Neural cell (in vitro differentiated cells): ENCODE measurements around the gene SUCLG2.

ENCODE experiments used
- EP300 ChIP-seq: fragments of 450-650 bp; conservative IDR thresholded peaks from 2 replicates; pipeline ENCODE4 v1.6.1; 2014; ENCODE audit warnings: antibody characterized with exemption, mild to moderate bottlenecking, moderate library complexity; ENCODE audit not compliant: poor library complexity, severe bottlenecking
- EZH2 ChIP-seq: fragments of 200-600, 300-800 bp; shearing (Covaris generic), sonication (generic); IDR thresholded peaks from 2 replicates; pipeline ENCODE4 v1.6.1; 2014; ENCODE audit warnings: antibody characterized with exemption, low read length, borderline replicate concordance, mild to moderate bottlenecking; ENCODE audit not compliant: insufficient read depth, poor library complexity, severe bottlenecking
- MXI1 ChIP-seq: fragments of 450-650 bp; conservative IDR thresholded peaks from 2 replicates; pipeline ENCODE4 v1.6.1; 2014; ENCODE audit warnings: antibody characterized with exemption, mild to moderate bottlenecking; ENCODE audit not compliant: poor library complexity, severe bottlenecking
- POLR2AphosphoS5 ChIP-seq: IDR thresholded peaks from 2 replicates; pipeline ENCODE4 v1.6.1; 2012
- RAD21 ChIP-seq: fragments of 450-650 bp; conservative IDR thresholded peaks from 2 replicates; pipeline ENCODE4 v1.6.1; 2014; ENCODE audit warnings: antibody characterized with exemption, mild to moderate bottlenecking, moderate library complexity
- TAF1 ChIP-seq: IDR thresholded peaks from 2 replicates; pipeline ENCODE4 v1.6.1; 2012; ENCODE audit warnings: low read depth
- TF ChIP-seq, protein P1 (sequence below): IDR thresholded peaks from 2 replicates; pipeline ENCODE4 v1.6.1; 2012; ENCODE audit warnings: borderline replicate concordance
- TF ChIP-seq, protein P2 (sequence below): fragments of 450-650 bp; IDR thresholded peaks from 2 replicates; pipeline ENCODE4 v1.5.1; 2014; ENCODE audit warnings: antibody characterized with exemption, mild to moderate bottlenecking, moderate library complexity; ENCODE audit not compliant: poor library complexity, severe bottlenecking

DNA sequence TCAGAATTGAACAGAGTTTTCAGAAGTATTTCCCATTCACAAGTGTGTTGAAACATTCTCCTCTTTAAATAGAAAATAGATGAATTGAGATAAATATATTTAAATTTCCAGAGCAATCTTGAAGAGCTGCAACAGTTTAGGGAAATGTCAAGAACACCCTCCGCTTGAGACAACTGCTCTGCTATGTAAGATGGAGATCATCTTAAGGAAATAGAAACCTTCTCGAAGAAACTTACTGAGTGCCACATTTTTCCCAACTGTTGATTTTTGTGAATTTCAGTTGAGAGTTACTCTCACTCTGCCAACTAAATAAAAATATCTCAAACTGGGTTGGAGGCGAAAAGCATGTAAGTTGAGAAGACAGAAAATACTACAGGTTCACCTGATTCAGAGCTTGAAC, 78.0 kb downstream of the SUCLG2 start:
- TF ChIP-seq MXI1 (no peak), RAD21 (no peak), POLR2AphosphoS5 (no peak), EP300 (no peak), EZH2 (no peak), TAF1 (no peak)
- TF ChIP-seq, protein P1, sequence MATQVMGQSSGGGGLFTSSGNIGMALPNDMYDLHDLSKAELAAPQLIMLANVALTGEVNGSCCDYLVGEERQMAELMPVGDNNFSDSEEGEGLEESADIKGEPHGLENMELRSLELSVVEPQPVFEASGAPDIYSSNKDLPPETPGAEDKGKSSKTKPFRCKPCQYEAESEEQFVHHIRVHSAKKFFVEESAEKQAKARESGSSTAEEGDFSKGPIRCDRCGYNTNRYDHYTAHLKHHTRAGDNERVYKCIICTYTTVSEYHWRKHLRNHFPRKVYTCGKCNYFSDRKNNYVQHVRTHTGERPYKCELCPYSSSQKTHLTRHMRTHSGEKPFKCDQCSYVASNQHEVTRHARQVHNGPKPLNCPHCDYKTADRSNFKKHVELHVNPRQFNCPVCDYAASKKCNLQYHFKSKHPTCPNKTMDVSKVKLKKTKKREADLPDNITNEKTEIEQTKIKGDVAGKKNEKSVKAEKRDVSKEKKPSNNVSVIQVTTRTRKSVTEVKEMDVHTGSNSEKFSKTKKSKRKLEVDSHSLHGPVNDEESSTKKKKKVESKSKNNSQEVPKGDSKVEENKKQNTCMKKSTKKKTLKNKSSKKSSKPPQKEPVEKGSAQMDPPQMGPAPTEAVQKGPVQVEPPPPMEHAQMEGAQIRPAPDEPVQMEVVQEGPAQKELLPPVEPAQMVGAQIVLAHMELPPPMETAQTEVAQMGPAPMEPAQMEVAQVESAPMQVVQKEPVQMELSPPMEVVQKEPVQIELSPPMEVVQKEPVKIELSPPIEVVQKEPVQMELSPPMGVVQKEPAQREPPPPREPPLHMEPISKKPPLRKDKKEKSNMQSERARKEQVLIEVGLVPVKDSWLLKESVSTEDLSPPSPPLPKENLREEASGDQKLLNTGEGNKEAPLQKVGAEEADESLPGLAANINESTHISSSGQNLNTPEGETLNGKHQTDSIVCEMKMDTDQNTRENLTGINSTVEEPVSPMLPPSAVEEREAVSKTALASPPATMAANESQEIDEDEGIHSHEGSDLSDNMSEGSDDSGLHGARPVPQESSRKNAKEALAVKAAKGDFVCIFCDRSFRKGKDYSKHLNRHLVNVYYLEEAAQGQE: no peak
- TF ChIP-seq, protein P2, sequence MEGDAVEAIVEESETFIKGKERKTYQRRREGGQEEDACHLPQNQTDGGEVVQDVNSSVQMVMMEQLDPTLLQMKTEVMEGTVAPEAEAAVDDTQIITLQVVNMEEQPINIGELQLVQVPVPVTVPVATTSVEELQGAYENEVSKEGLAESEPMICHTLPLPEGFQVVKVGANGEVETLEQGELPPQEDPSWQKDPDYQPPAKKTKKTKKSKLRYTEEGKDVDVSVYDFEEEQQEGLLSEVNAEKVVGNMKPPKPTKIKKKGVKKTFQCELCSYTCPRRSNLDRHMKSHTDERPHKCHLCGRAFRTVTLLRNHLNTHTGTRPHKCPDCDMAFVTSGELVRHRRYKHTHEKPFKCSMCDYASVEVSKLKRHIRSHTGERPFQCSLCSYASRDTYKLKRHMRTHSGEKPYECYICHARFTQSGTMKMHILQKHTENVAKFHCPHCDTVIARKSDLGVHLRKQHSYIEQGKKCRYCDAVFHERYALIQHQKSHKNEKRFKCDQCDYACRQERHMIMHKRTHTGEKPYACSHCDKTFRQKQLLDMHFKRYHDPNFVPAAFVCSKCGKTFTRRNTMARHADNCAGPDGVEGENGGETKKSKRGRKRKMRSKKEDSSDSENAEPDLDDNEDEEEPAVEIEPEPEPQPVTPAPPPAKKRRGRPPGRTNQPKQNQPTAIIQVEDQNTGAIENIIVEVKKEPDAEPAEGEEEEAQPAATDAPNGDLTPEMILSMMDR: no peak
